Measurements from ENCODE around the gene RNU6-1. TPM values are rescaled to one million over a fixed set of nuclear protein-coding genes. Genes with fewer than 3 reads are reported as not detected.

The RNU6-1 gene
- not detected in 2 replicates for total RNA-seq (2014; rRNA removed; shearing (Covaris generic))
- total RNA-seq (2022): not detected in 2 replicates
- Bru-seq, nascent RNA: percentile 46 among the genes with signal in this experiment
- not detected for BruChase-seq, experiment 1, labeled RNA remaining after a 6-hour chase
- BruChase-seq, experiment 2, labeled RNA remaining after a 2-hour chase: not detected
- long read RNA-seq: 0 reads

GRCh38 chr15:67839929-67840748, at the start of gene RNU6-1:
Gene RNU6-1 (minus strand): TSS chr15:67840045.
- Histone ChIP-seq H3K9me2 (ENCODE audit: insufficient read depth, low read length) (no peaks in the 10 kb centered on the region), H3K4me1 (ENCODE audit: insufficient read depth, low read length, poor library complexity, severe bottlenecking) (peaks cover 63% of the 10 kb centered on the region), H4K20me1 (ENCODE audit: insufficient read depth, low read length) (no peaks in the 10 kb centered on the region), H3K36me3 (ENCODE audit: insufficient read depth, low read length) (no peaks in the 10 kb centered on the region), H3K4me2 (ENCODE audit: low read length) (peak within 1 kb of the TSS; percentile 92), H3K9me3 (ENCODE audit: low read length) (no peaks in the 10 kb centered on the region), H2AFZ (ENCODE audit: low read length) (peak within 1 kb of the TSS; percentile 96), H3K4me3 (ENCODE audit: low read depth, low read length, poor library complexity, severe bottlenecking) (peak within 1 kb of the TSS; percentile 73), H3K27ac (ENCODE audit: low read depth, low read length, poor library complexity, severe bottlenecking) (peak within 1 kb of the TSS; percentile 86), H3K79me2 (ENCODE audit: insufficient read depth, low read depth, low read length) (no peaks in the 10 kb centered on the region)
- peak; percentile 97 for DNase-seq (ENCODE audit: low spot score)
- POLR2A ChIA-PET: interaction anchor here (0.6 to 2.2 kb wide), 6 partner anchors 10 to 1233 kb away, joined by 3 to 16 read pairs (median 4); no protein-coding TSS in a partner anchor
- no peak for TF ChIP-seq EZH2phosphoT487 (IDR thresholded peaks at IDR 0.05; ENCODE audit: borderline replicate concordance, low read depth, low read length)
- TF ChIP-seq CTCF (conservative IDR thresholded peaks at IDR 0.05; ENCODE audit: low read length): no peak
- intact Hi-C loops (cut with micrococcal nuclease; ENCODE audit: unreplicated experiment): loop anchor here (1.0 to 5.0 kb wide), 3 partner anchors 298 to 318 kb away; partner anchors contain the start of genes C15orf61 and MAP2K5
- BruUV-seq (replicated peaks): no TSS peak
- CTCF ChIA-PET (ENCODE audit: unreplicated experiment): interaction anchor here (1.0 to 1.6 kb wide), 2 partner anchors 13 to 58 kb away, joined by 4 to 5 read pairs; no protein-coding TSS in a partner anchor

- Histone ChIP-seq H3K27ac (ENCODE audit: low read depth, low read length, poor library complexity, severe bottlenecking) (no peak overlapping the region), H3K4me3 (ENCODE audit: low read depth, low read length, poor library complexity, severe bottlenecking) (no peak overlapping the region), H3K9me2 (ENCODE audit: insufficient read depth, low read length) (no peaks in the 10 kb centered on the region), H3K4me2 (ENCODE audit: low read length) (no peak overlapping the region), H2AFZ (ENCODE audit: low read length) (no peak overlapping the region), H3K36me3 (ENCODE audit: insufficient read depth, low read length) (no peaks in the 10 kb centered on the region), H3K79me2 (ENCODE audit: insufficient read depth, low read depth, low read length) (no peaks in the 10 kb centered on the region), H3K4me1 (ENCODE audit: insufficient read depth, low read length, poor library complexity, severe bottlenecking) (peaks cover 11% of the 10 kb centered on the region), H4K20me1 (ENCODE audit: insufficient read depth, low read length) (no peaks in the 10 kb centered on the region), H3K9me3 (ENCODE audit: low read length) (no peaks in the 10 kb centered on the region; the same call in 1 of the 2 replicates)
- ChIA-PET CTCF (ENCODE audit: unreplicated experiment) (no interaction called here), POLR2A (no interaction called here)
- TF ChIP-seq CTCF (conservative IDR thresholded peaks at IDR 0.05; ENCODE audit: low read length) (no peak), EZH2phosphoT487 (IDR thresholded peaks at IDR 0.05; ENCODE audit: borderline replicate concordance, low read depth, low read length) (no peak)
- no TSS peak for BruUV-seq (replicated peaks)
- intact Hi-C loops (cut with micrococcal nuclease; ENCODE audit: unreplicated experiment): no loop called here
- DNase-seq (ENCODE audit: low spot score): no peak
Observed at GRCh38 chr15:67887776-67888175, 47.9 kb upstream of the RNU6-1 start.
